GM12878 (cell line): ENCODE results near the gene FILIP1L. TPM values are rescaled to one million over a fixed set of nuclear protein-coding genes. Genes with fewer than 3 reads are reported as not detected.

Experiments
- ATAC-seq: fragments of 200-7000 bp; cut with Tn5 transposase; 3 replicates; pipeline ENCODE4 v1.9.1; 2020; ENCODE audit warnings: mild to moderate bottlenecking, moderate library complexity
- BruUV-seq: library from RNA; stranded (reverse); fragments of 400-500 nt; replicated peaks from 2 replicates; lab custom pipeline; 2021; lab: Mats Ljungman, UMichigan
- CTCF ChIA-PET: fragments of 300-600 bp; sonication (Branson Sonifier 250); formaldehyde crosslinking; extraction: SDS; loops from one replicate; lab custom pipeline; 2021; ENCODE audit warnings: inconsistent platforms; lab: Yijun Ruan, JAX
- POLR2A ChIA-PET: fragments of 350-600 bp; formaldehyde crosslinking; extraction: SDS; loops from one replicate; lab custom pipeline; 2021; ENCODE audit warnings: inconsistent platforms; lab: Charles Lee
- RAD21 ChIA-PET: fragments of 300-600 bp; sonication (Branson Sonifier 250); formaldehyde crosslinking; loops from one replicate; lab custom pipeline; 2023; ENCODE audit warnings: antibody characterized with exemption; ENCODE audit not compliant: unreplicated experiment; lab: Charles Lee
- SMC1A ChIA-PET: fragments of 300-600 bp; sonication (Branson Sonifier 250); formaldehyde crosslinking; loops from one replicate; lab custom pipeline; 2023; ENCODE audit not compliant: unreplicated experiment, uncharacterized antibody; lab: Charles Lee
- DNase-seq: peaks from one replicate; pipeline ENCODE4 v3.0.0-alpha.2; 2011; ENCODE audit warnings: low read depth, low spot score
- FAIRE-seq: peaks from 3 replicates; lab custom pipeline; 2011; peaks lifted over from hg19 to GRCh38; lab: Jason Lieb, UNC
- H2AFZ ChIP-seq: 2 replicates; pipeline ENCODE4 v1.6.0; 2011; ENCODE audit warnings: low read depth, low read length, control low read depth; ENCODE audit not compliant: control insufficient read depth
- H3K27ac ChIP-seq: 2 replicates; pipeline ENCODE4 v1.5.1; 2011; ENCODE audit warnings: control low read depth; ENCODE audit not compliant: control insufficient read depth, insufficient read depth
- H3K27me3 ChIP-seq, 2 experiments: replicated peaks in 1 of 2; 2 replicates each; pipeline versions ENCODE4 v1.6.0 to v1.6.1; 2011; ENCODE audit warnings: low read length in 1 of 2; ENCODE audit not compliant: control insufficient read depth in 2 of 2, insufficient read depth in 2 of 2
- H3K36me3 ChIP-seq, 2 experiments: 2 replicates each; pipeline ENCODE4 v1.5.1; 2011; ENCODE audit warnings: low read length in 1 of 2; ENCODE audit not compliant: control insufficient read depth in 2 of 2, insufficient read depth in 2 of 2
- H3K4me1 ChIP-seq: 2 replicates; pipeline ENCODE4 v1.6.1; 2011; ENCODE audit warnings: mild to moderate bottlenecking, low read length, moderate library complexity, mixed read lengths; ENCODE audit not compliant: control insufficient read depth, insufficient read depth
- H3K4me2 ChIP-seq: 2 replicates; pipeline ENCODE4 v1.6.0; 2011; ENCODE audit warnings: control low read depth; ENCODE audit not compliant: control insufficient read depth, insufficient read depth
- H3K4me3 ChIP-seq: fragments of 200-600 bp; sonication (generic); 2 replicates; pipeline ENCODE4 v1.5.1; 2016
- H3K79me2 ChIP-seq: 2 replicates; pipeline ENCODE4 v1.6.0; 2011; ENCODE audit warnings: low read length; ENCODE audit not compliant: control insufficient read depth, insufficient read depth
- H3K9ac ChIP-seq: 2 replicates; pipeline ENCODE4 v1.8.0; 2011; ENCODE audit warnings: low read length, control low read depth, mixed read lengths; ENCODE audit not compliant: control insufficient read depth, insufficient read depth
- H3K9me3 ChIP-seq: replicated peaks from 3 replicates; pipeline ENCODE4 v1.5.1; 2011; ENCODE audit warnings: mild to moderate bottlenecking, low read length; ENCODE audit not compliant: control insufficient read depth, insufficient read depth
- H4K20me1 ChIP-seq: 2 replicates; pipeline ENCODE4 v1.6.0; 2011; ENCODE audit not compliant: control insufficient read depth, insufficient read depth
- BCLAF1 ChIP-seq: fragments of 450-650 bp; IDR thresholded peaks from 2 replicates; pipeline ENCODE4 v1.6.1; 2017; ENCODE audit warnings: antibody characterized with exemption, mild to moderate bottlenecking, moderate library complexity
- CHD1 ChIP-seq: IDR thresholded peaks from 2 replicates; pipeline ENCODE4 v1.6.1; 2012; ENCODE audit warnings: low read depth, low read length, improper control_type of control experiment
- IRF4 ChIP-seq: IDR thresholded peaks from 2 replicates; pipeline ENCODE4 v1.6.1; 2011; ENCODE audit warnings: low read depth, low read length
- IRF5 ChIP-seq: fragments of 450-650 bp; IDR thresholded peaks from 2 replicates; pipeline ENCODE4 v1.6.1; 2017; ENCODE audit warnings: borderline replicate concordance
- MEF2A ChIP-seq: IDR thresholded peaks from 2 replicates; pipeline ENCODE4 v1.6.1; 2011; ENCODE audit warnings: low read depth, mild to moderate bottlenecking, low read length, moderate library complexity; ENCODE audit not compliant: insufficient read depth
- MTA2 ChIP-seq: fragments of 450-650 bp; IDR thresholded peaks from 2 replicates; pipeline ENCODE4 v1.6.1; 2016; ENCODE audit warnings: low read depth, mild to moderate bottlenecking, moderate library complexity
- MXI1 ChIP-seq: fragments of 150-350 bp; IDR thresholded peaks from 2 replicates; pipeline ENCODE4 v1.6.1; 2011; ENCODE audit warnings: low read depth, mild to moderate bottlenecking, inconsistent platforms, low read length, improper control_type of control experiment
- NR2F1 ChIP-seq: fragments of 450-650 bp; conservative IDR thresholded peaks from 2 replicates; pipeline ENCODE4 v1.6.1; 2017; ENCODE audit warnings: mild to moderate bottlenecking
- PKNOX1 ChIP-seq: fragments of 450-650 bp; IDR thresholded peaks from 2 replicates; pipeline ENCODE4 v1.6.1; 2016; ENCODE audit warnings: mild to moderate bottlenecking
- SPI1 ChIP-seq: IDR thresholded peaks from 2 replicates; pipeline ENCODE4 v1.6.1; 2011; ENCODE audit warnings: low read depth, mild to moderate bottlenecking, low read length, moderate library complexity, borderline replicate concordance; ENCODE audit not compliant: insufficient read depth
- STAT3 ChIP-seq: IDR thresholded peaks from 2 replicates; pipeline ENCODE4 v1.6.1; 2011; ENCODE audit warnings: low read depth, low read length, improper control_type of control experiment
- TARDBP ChIP-seq: IDR thresholded peaks from 2 replicates; pipeline ENCODE4 v1.6.1; 2016; ENCODE audit warnings: borderline replicate concordance
- ZBTB4 ChIP-seq: fragments of 450-650 bp; formaldehyde crosslinking; IDR thresholded peaks from 2 replicates; pipeline ENCODE4 v1.4.0; 2022; ENCODE audit warnings: mild to moderate bottlenecking, moderate library complexity
- ZNF384 ChIP-seq: IDR thresholded peaks from 2 replicates; pipeline ENCODE4 v1.6.1; 2012; ENCODE audit warnings: low read depth, mild to moderate bottlenecking, low read length, improper control_type of control experiment, borderline replicate concordance
- ZNF622 ChIP-seq: fragments of 450-650 bp; IDR thresholded peaks from 2 replicates; pipeline ENCODE4 v1.6.1; 2017; ENCODE audit warnings: mild to moderate bottlenecking, inconsistent platforms
- WGBS: methylation state at CpG from one replicate; pipeline ENCODE4 v1.1.6; 2016; ENCODE audit warnings: low lambda C conversion rate; ENCODE audit not compliant: insufficient replicate concordance, insufficient coverage; ENCODE audit errors: missing lambda C conversion rate; 5-methylcytosine and 5-hydroxymethylcytosine counted together
- in situ Hi-C: fragments of 300-500 bp; cut with MboI; formaldehyde crosslinking; loops from 9 replicates; pipeline ENCODE4 v1.14.3; 2018; ENCODE audit warnings: mixed read lengths
- intact Hi-C: fragments of 100-400 bp; cut with micrococcal nuclease; formaldehyde crosslinking; loops from one replicate; pipeline ENCODE4 v1.14.2; 2022; ENCODE audit not compliant: unreplicated experiment
- polyA plus RNA-seq, 11 experiments: library from polyadenylated mRNA; depleted of rRNA in 4 of 11; unstranded in 6 of 11; stranded (reverse) in 5 of 11; fragments of >200 nt; fragmentation: Nextera tagmentation in 4 of 11; fragmentation: Illumina TruSeq in 1 of 11; extraction: Ambion mirVana in 4 of 11; extraction: Trizol in 1 of 11; gene quantifications; 1 replicate in 1 of 11; 2 replicates in 10 of 11; pipeline versions ENCODE4 v1.2.1 to v1.2.3, GENCODE V29; 2011 to 2016; ENCODE audit warnings: inconsistent platforms in 2 of 11, missing spikeins in 2 of 11, low read depth in 1 of 11
- total RNA-seq, 4 experiments: library from RNA; depleted of rRNA in 3 of 4; stranded (reverse); fragments of >200 nt in 3 of 4; fragmentation: Illumina TruSeq in 1 of 4; extraction: Trizol in 1 of 4; gene quantifications; 2 replicates each; pipeline versions ENCODE4 v1.2.1 to v1.2.3, GENCODE V29; 2013 to 2021

FILIP1L gene
- total and polyA plus RNA-seq, 10 of the 15 experiments (the other 5 are each of a cell fraction or from before 2014, with no cell fraction given) = 0.24 to 6.1 (median 3.5) TPM

GRCh38 chr3:99929745-99930139 is 184.6 kb downstream of the FILIP1L start:
- intact Hi-C loops = no loop called here
- H3K27ac ChIP-seq = no peak overlapping the region
- no peaks in the 10 kb centered on the region for H3K79me2 ChIP-seq
- SMC1A ChIA-PET = interaction anchor here (0.6 kb wide), 1 partner anchor 9 kb away, joined by 3 read pairs; no protein-coding TSS in a partner anchor
- H3K4me1 ChIP-seq = no peaks in the 10 kb centered on the region
- in situ Hi-C loops = no loop called here
- no peak overlapping the region for H3K9ac ChIP-seq
- no peak overlapping the region for H2AFZ ChIP-seq
- FAIRE-seq (no peak), ATAC-seq (no peak), DNase-seq (no peak)
- no peak overlapping the region for H3K4me2 ChIP-seq
- no peaks in the 10 kb centered on the region for H3K27me3 ChIP-seq
- CTCF ChIA-PET = no interaction called here
- POLR2A ChIA-PET = no interaction called here
- no peaks in the 10 kb centered on the region; a peak in 1 of 4 replicates for H3K36me3 ChIP-seq
- no peaks in the 10 kb centered on the region for H3K9me3 ChIP-seq
- H4K20me1 ChIP-seq = no peaks in the 10 kb centered on the region
- H3K4me3 ChIP-seq = no peak overlapping the region
- 96% methylated on average over 3 of the region's 3 CpGs for WGBS
- BruUV-seq = no TSS peak
- RAD21 ChIA-PET = no interaction called here
- TF ChIP-seq TARDBP (no peak), PKNOX1 (no peak), STAT3 (no peak), ZNF384 (no peak), IRF4 (no peak), SPI1 (no peak), CHD1 (no peak), ZBTB4 (CRISPR knock-in tag) (no peak), MXI1 (no peak), IRF5 (no peak), MTA2 (no peak), BCLAF1 (no peak), NR2F1 (no peak), MEF2A (no peak), ZNF622 (no peak)
